ENCODE data around the gene DNAH12. TPM values are rescaled to one million over a fixed set of nuclear protein-coding genes. Genes with fewer than 3 reads are reported as not detected.

Gene DNAH12
- total and polyA plus RNA-seq, 2 experiments from 2014 or later: not detected

DNA sequence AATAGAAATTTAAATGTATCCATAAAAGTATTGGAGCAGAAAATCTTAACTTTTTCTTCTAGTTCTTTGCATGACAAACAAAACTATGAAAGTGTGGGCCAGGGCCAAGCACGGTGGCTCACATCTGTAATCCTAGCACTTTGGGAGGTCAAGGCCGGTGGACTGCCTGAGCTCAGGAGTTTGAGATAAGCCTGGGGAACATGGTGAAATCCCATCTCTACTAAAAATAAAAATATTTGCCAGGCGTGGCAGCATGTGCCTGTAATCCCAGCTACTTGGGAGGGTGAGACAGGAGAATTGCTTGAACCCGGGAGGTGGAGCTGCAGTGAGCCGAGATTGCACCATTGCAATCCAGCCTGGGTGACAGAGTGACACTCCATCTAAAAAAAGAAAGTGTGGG is 158.6 kb downstream of the DNAH12 start (continued):
- no peak for TF ChIP-seq NANOG (IDR thresholded peaks at IDR 0.05; ENCODE audit: borderline replicate concordance)
- TF ChIP-seq, protein P1, sequence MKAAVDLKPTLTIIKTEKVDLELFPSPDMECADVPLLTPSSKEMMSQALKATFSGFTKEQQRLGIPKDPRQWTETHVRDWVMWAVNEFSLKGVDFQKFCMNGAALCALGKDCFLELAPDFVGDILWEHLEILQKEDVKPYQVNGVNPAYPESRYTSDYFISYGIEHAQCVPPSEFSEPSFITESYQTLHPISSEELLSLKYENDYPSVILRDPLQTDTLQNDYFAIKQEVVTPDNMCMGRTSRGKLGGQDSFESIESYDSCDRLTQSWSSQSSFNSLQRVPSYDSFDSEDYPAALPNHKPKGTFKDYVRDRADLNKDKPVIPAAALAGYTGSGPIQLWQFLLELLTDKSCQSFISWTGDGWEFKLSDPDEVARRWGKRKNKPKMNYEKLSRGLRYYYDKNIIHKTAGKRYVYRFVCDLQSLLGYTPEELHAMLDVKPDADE (IDR thresholded peaks at IDR 0.05): no peak
- TF ChIP-seq, protein P2, sequence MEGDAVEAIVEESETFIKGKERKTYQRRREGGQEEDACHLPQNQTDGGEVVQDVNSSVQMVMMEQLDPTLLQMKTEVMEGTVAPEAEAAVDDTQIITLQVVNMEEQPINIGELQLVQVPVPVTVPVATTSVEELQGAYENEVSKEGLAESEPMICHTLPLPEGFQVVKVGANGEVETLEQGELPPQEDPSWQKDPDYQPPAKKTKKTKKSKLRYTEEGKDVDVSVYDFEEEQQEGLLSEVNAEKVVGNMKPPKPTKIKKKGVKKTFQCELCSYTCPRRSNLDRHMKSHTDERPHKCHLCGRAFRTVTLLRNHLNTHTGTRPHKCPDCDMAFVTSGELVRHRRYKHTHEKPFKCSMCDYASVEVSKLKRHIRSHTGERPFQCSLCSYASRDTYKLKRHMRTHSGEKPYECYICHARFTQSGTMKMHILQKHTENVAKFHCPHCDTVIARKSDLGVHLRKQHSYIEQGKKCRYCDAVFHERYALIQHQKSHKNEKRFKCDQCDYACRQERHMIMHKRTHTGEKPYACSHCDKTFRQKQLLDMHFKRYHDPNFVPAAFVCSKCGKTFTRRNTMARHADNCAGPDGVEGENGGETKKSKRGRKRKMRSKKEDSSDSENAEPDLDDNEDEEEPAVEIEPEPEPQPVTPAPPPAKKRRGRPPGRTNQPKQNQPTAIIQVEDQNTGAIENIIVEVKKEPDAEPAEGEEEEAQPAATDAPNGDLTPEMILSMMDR (conservative IDR thresholded peaks at IDR 0.05; ENCODE audit: low read depth in 2 of 2): no peak
- no peak for TF ChIP-seq ZNF331 (CRISPR knock-in tag; IDR thresholded peaks at IDR 0.05; ENCODE audit: low read depth)
- no peak for TF ChIP-seq JUNB (IDR thresholded peaks at IDR 0.05; ENCODE audit: unreplicated experiment)
- TF ChIP-seq CREB1 (CRISPR knock-in tag; IDR thresholded peaks at IDR 0.05; ENCODE audit: low read depth): no peak
- TF ChIP-seq POLR2AphosphoS5 (IDR thresholded peaks at IDR 0.05; ENCODE audit: low read depth): no peak
- TF ChIP-seq EZH2phosphoT487 (IDR thresholded peaks at IDR 0.05; ENCODE audit: unreplicated experiment): no peak

DNA sequence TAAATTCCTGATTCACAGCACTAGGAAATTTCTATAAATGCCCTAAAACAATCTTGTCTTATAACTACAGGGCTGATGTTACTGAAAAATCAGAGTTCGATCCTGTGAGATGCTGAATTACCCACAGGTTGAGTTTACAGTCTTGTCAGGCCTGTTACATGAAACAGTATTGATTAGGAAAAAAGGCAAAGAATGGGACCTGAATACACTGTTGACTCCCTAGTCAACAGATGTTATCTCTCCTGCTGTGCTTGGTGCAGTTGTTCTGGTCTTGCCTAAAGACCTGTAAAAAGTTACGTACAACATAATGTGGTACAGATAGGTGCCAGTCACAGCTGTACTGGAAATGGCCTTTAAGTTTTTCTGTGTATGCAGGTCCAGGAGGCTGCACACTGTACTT is 160.3 kb downstream of the DNAH12 start:
- TF ChIP-seq JUNB (IDR thresholded peaks at IDR 0.05; ENCODE audit: unreplicated experiment) (no peak), CREB1 (CRISPR knock-in tag; IDR thresholded peaks at IDR 0.05; ENCODE audit: low read depth) (no peak), EZH2 (IDR thresholded peaks at IDR 0.05; ENCODE audit: low read depth, unreplicated experiment) (no peak), STAT1 (IDR thresholded peaks at IDR 0.05; ENCODE audit: unreplicated experiment) (no peak), EZH2phosphoT487 (IDR thresholded peaks at IDR 0.05; ENCODE audit: unreplicated experiment) (no peak), NANOG (IDR thresholded peaks at IDR 0.05; ENCODE audit: borderline replicate concordance) (no peak), ZNF331 (CRISPR knock-in tag; IDR thresholded peaks at IDR 0.05; ENCODE audit: low read depth) (no peak)
- TF ChIP-seq, protein P3, sequence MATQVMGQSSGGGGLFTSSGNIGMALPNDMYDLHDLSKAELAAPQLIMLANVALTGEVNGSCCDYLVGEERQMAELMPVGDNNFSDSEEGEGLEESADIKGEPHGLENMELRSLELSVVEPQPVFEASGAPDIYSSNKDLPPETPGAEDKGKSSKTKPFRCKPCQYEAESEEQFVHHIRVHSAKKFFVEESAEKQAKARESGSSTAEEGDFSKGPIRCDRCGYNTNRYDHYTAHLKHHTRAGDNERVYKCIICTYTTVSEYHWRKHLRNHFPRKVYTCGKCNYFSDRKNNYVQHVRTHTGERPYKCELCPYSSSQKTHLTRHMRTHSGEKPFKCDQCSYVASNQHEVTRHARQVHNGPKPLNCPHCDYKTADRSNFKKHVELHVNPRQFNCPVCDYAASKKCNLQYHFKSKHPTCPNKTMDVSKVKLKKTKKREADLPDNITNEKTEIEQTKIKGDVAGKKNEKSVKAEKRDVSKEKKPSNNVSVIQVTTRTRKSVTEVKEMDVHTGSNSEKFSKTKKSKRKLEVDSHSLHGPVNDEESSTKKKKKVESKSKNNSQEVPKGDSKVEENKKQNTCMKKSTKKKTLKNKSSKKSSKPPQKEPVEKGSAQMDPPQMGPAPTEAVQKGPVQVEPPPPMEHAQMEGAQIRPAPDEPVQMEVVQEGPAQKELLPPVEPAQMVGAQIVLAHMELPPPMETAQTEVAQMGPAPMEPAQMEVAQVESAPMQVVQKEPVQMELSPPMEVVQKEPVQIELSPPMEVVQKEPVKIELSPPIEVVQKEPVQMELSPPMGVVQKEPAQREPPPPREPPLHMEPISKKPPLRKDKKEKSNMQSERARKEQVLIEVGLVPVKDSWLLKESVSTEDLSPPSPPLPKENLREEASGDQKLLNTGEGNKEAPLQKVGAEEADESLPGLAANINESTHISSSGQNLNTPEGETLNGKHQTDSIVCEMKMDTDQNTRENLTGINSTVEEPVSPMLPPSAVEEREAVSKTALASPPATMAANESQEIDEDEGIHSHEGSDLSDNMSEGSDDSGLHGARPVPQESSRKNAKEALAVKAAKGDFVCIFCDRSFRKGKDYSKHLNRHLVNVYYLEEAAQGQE (IDR thresholded peaks at IDR 0.05; ENCODE audit: unreplicated experiment): no peak
- TF ChIP-seq, protein P2 (conservative IDR thresholded peaks at IDR 0.05; ENCODE audit: low read depth in 2 of 2): no peak
- H3K4me1 Mint-ChIP-seq: peaks cover 4% of the 10 kb centered on the region; the same call in 2 of the 3 replicates
- Histone ChIP-seq H4K20me1 (replicated peaks; ENCODE audit: insufficient read depth) (no peaks in the 10 kb centered on the region), H3K4me1 (ENCODE audit: insufficient read depth) (no peaks in the 10 kb centered on the region), H3K36me3 (ENCODE audit: insufficient read depth) (no peaks in the 10 kb centered on the region), H3K27me3 (ENCODE audit: insufficient read depth) (no peaks in the 10 kb centered on the region), H3K79me2 (replicated peaks; ENCODE audit: insufficient read depth) (no peaks in the 10 kb centered on the region), H2AFZ (peak overlapping the region; percentile 57; the same call in 1 of the 2 replicates), H3K4me2 (no peak overlapping the region), H3F3A (replicated peaks; ENCODE audit: low read depth) (no peaks in the 10 kb centered on the region), H3K9me2 (ENCODE audit: insufficient read depth) (no peaks in the 10 kb centered on the region), H3K27ac (ENCODE audit: low read depth) (no peak overlapping the region), H3K4me3 (no peak overlapping the region)
- no peaks in the 10 kb centered on the region for H3K36me3 Mint-ChIP-seq (ENCODE audit: low read depth)
- no peaks in the 10 kb centered on the region for H3K27me3 Mint-ChIP-seq (ENCODE audit: insufficient read depth, low read depth, poor library complexity)
- H3K4me3 Mint-ChIP-seq: no peak overlapping the region
- no peak overlapping the region for H3K27ac Mint-ChIP-seq
- DNase-seq (ENCODE audit: low spot score) (no peak), ATAC-seq (no peak)
- no peaks in the 10 kb centered on the region for H3K9me3 Mint-ChIP-seq

All from GM23338 (cell line).